ENCODE results near the gene PLA2G6. TPM values are rescaled to one million over a fixed set of nuclear protein-coding genes. Genes with fewer than 3 reads are reported as not detected.

Gene PLA2G6
- total RNA-seq, 2 experiments from 2014 or later, result 48.8 to 50.2 TPM

DNA sequence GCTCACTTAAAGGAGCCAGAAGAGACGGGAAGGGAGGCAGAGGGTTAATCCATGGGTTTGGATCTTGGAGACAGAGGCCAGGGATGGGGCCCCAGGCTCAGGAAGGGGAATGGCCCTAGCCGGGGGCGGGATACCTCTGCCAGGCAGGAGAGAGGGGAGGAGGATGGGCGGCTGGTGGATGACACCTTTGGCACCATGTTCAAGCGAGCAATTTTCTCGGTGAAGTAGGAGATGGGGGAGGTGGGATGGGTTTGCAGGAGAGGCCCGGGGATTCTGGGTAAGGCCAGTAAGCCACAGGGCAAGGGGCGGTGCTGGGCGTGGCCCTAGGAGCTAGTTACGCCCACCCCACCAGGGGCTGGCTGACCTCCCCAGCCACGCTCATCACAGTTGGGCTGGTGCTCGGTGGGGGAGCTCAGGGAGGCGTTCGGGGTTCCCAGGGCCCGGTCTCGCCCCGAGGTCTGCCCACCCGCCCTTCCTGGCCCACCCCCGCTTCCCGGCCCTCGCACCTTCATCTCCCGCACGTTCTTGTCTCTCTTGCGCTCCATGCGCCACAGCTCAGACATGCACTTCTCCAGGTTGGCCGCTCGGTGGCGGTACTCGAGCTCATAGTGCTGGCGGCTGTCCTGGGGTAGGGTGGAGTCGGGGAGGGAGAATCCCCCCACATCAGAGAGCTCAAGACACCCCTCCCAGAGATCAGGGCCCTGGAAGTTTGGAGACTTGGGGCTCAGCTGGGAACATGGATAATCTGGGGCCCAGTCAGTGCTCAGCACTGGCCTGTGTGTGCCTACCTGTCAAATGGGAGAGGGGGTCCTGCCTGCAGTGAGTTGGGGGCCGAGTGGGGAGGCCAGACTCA is 83.8 kb downstream of the PLA2G6 start:
- no peak for ATAC-seq (ENCODE audit: poor library complexity)
- H3K27me3 Mint-ChIP-seq, result no peaks in the 10 kb centered on the region
- H3K4me3 Mint-ChIP-seq, result no peak overlapping the region
- intact Hi-C loops (cut with DNase I, micrococcal nuclease), result no loop called here
- TF ChIP-seq, protein P1, sequence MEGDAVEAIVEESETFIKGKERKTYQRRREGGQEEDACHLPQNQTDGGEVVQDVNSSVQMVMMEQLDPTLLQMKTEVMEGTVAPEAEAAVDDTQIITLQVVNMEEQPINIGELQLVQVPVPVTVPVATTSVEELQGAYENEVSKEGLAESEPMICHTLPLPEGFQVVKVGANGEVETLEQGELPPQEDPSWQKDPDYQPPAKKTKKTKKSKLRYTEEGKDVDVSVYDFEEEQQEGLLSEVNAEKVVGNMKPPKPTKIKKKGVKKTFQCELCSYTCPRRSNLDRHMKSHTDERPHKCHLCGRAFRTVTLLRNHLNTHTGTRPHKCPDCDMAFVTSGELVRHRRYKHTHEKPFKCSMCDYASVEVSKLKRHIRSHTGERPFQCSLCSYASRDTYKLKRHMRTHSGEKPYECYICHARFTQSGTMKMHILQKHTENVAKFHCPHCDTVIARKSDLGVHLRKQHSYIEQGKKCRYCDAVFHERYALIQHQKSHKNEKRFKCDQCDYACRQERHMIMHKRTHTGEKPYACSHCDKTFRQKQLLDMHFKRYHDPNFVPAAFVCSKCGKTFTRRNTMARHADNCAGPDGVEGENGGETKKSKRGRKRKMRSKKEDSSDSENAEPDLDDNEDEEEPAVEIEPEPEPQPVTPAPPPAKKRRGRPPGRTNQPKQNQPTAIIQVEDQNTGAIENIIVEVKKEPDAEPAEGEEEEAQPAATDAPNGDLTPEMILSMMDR (IDR thresholded peaks at IDR 0.05), result no peak
- H3K36me3 ChIP-seq (ENCODE audit: insufficient read depth, low read length), result no peaks in the 10 kb centered on the region
- POLR2A ChIA-PET, result no interaction called here
- H3K27me3 ChIP-seq (ENCODE audit: control insufficient read depth in 1 of 2, insufficient read depth in 2 of 2, low read length in 2 of 2), result no peaks in the 10 kb centered on the region
- no peak overlapping the region for H3K4me3 ChIP-seq (ENCODE audit: low read length)
- H3K27ac Mint-ChIP-seq, result no peak overlapping the region
- no peaks in the 10 kb centered on the region for H3K9me3 Mint-ChIP-seq
- peaks cover 4% of the 10 kb centered on the region for H3K4me1 Mint-ChIP-seq (ENCODE audit: low read depth)
- DNase-seq, result peak in 1 of 14 experiments; percentile 8
- peaks cover 17% of the 10 kb centered on the region for H3K36me3 Mint-ChIP-seq (ENCODE audit: low read depth)
- CTCF ChIA-PET, result interaction anchor here (1.1 kb wide), 1 partner anchor 234 kb away, joined by 3 read pairs; no protein-coding TSS in a partner anchor
- H3K4me1 ChIP-seq (ENCODE audit: insufficient read depth, low read length), result no peaks in the 10 kb centered on the region
- H3K27ac ChIP-seq (ENCODE audit: low read depth in 1 of 2, low read length in 2 of 2), result no peak overlapping the region
- no peaks in the 10 kb centered on the region for H3K9me3 ChIP-seq (ENCODE audit: control insufficient read depth in 1 of 2, insufficient read depth in 1 of 2, low read length in 2 of 2)

DNA sequence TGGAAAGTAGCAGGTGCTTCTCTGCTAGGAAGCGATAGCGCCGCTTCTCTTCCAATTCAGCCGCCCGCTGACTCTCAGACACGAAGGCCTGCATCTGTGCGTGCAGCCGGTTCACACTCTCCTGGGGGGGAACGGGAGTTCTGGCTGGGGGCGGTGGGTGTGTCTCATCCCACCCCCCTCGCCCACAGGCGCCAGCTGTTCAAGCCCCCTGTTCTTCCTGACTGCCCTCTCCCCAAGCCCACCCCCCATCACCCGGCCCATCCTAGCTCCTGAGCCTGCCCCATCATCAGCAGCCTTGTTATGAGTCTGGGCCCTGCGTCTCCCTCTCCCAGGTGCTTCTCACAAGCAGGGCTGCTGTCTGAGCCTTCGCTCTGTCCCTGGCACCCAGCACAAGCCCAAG is 84.6 kb downstream of the PLA2G6 start:
- POLR2A ChIA-PET, result no interaction called here
- Histone ChIP-seq H3K27ac (ENCODE audit: low read depth in 1 of 2, low read length in 2 of 2) (no peak overlapping the region), H3K36me3 (ENCODE audit: insufficient read depth, low read length) (no peaks in the 10 kb centered on the region), H3K9me3 (ENCODE audit: control insufficient read depth in 1 of 2, insufficient read depth in 1 of 2, low read length in 2 of 2) (no peaks in the 10 kb centered on the region), H3K27me3 (ENCODE audit: control insufficient read depth in 1 of 2, insufficient read depth in 2 of 2, low read length in 2 of 2) (no peaks in the 10 kb centered on the region), H3K4me1 (ENCODE audit: insufficient read depth, low read length) (no peaks in the 10 kb centered on the region), H3K4me3 (ENCODE audit: low read length) (no peak overlapping the region)
- TF ChIP-seq, protein P1 (IDR thresholded peaks at IDR 0.05), result no peak
- CTCF ChIA-PET, result interaction anchor here (1.1 kb wide), 1 partner anchor 234 kb away, joined by 3 read pairs; no protein-coding TSS in a partner anchor
- intact Hi-C loops (cut with DNase I, micrococcal nuclease), result no loop called here
- Mint-ChIP-seq H3K36me3 (ENCODE audit: low read depth) (peaks cover 17% of the 10 kb centered on the region), H3K9me3 (no peaks in the 10 kb centered on the region), H3K27ac (no peak overlapping the region), H3K27me3 (no peaks in the 10 kb centered on the region), H3K4me1 (ENCODE audit: low read depth) (peaks cover 4% of the 10 kb centered on the region), H3K4me3 (no peak overlapping the region)
- ATAC-seq (ENCODE audit: poor library complexity) (no peak), DNase-seq (peak in 1 of 14 experiments; percentile 14)

DNA sequence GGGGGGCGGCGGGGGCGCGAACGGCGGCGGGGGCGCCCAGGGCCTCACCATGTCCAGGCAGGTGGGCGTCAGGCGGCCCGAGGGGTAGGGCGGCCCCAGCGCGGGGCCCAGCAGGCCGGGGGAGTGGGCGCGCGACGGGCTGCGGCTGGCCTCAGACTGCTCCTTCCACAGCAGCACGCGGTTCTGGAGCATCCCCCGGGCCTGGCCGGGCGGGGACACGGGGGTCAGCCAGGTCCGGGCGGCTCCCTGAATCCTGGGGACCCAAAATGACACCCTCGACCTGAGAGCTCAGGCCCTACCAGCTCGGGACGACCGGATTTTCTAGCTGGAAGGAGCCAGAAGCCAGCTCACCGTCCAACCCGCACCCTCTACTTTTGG is 92.2 kb downstream of the PLA2G6 start:
- H3K9me3 Mint-ChIP-seq, result no peaks in the 10 kb centered on the region
- no peak overlapping the region for H3K4me3 ChIP-seq (ENCODE audit: low read length)
- peaks cover 6 to 11% of the 10 kb centered on the region in 2 experiments for H3K27me3 ChIP-seq (ENCODE audit: control insufficient read depth in 1 of 2, insufficient read depth in 2 of 2, low read length in 2 of 2)
- peaks cover 28% of the 10 kb centered on the region for H3K27me3 Mint-ChIP-seq
- no peak overlapping the region for H3K27ac ChIP-seq (ENCODE audit: low read depth in 1 of 2, low read length in 2 of 2)
- DNase-seq (no peak), ATAC-seq (ENCODE audit: poor library complexity) (no peak)
- ChIA-PET POLR2A (no interaction called here), CTCF (no interaction called here)
- H3K9me3 ChIP-seq (ENCODE audit: control insufficient read depth in 1 of 2, insufficient read depth in 1 of 2, low read length in 2 of 2), result no peaks in the 10 kb centered on the region
- no peak overlapping the region for H3K4me3 Mint-ChIP-seq
- no peak overlapping the region for H3K27ac Mint-ChIP-seq
- no peaks in the 10 kb centered on the region for H3K36me3 ChIP-seq (ENCODE audit: insufficient read depth, low read length)
- TF ChIP-seq, protein P1 (IDR thresholded peaks at IDR 0.05), result no peak
- peaks cover 17% of the 10 kb centered on the region for H3K36me3 Mint-ChIP-seq (ENCODE audit: low read depth)
- no peaks in the 10 kb centered on the region for H3K4me1 ChIP-seq (ENCODE audit: insufficient read depth, low read length)
- intact Hi-C loops (cut with DNase I, micrococcal nuclease), result no loop called here
- H3K4me1 Mint-ChIP-seq (ENCODE audit: low read depth), result no peaks in the 10 kb centered on the region

All from CD4-positive, alpha-beta T cell (primary cell).